SW480 (cell line): ENCODE data around the gene VIL1.

Experiments used
- DNase-seq: peaks from one replicate; pipeline ENCODE4 v3.0.0-alpha.2; 2016; ENCODE audit warnings: low spot score

VIL1 gene

DNA sequence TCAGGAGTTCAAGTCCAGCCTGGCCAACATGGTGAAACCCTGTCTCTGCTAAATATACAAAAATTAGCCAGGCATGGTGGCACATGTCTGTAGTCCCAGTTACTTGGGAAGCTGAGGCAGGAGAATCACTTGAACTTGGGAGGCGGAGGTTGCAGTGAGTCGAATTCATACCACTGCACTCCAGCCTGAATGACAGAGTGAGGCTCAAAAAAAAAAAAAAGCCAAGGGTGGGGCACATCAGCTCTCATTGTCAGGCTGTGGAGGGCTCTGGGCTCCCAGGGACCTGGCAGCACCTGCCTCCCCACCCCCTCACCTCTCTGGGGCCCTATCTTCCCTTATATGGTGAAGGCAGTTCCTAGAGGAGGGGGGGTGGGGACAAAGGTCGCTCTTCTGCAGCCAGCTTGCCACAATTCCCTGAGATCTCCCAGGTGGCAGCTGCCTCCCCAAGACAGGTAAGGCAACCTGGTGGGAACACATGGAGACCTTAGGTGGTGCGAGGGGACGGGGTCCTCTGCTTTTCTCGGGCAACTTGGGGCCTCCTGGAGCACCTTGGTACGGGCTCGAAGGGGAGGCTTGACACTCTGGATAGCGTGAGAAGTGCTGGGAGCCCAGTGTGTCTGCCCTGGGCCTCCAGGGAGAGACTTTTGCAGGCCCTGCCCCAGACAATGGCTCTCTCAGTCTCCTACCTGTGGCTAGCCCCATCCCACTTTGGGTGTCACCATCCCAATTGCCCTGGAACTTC is at the start of gene VIL1:
VIL1 (plus strand) TSS at position 407 of the 742 bp plus-strand sequence. CDS start 4,656 bp downstream, outside the sequence.
- DNase-seq: peak; percentile 93

DNA sequence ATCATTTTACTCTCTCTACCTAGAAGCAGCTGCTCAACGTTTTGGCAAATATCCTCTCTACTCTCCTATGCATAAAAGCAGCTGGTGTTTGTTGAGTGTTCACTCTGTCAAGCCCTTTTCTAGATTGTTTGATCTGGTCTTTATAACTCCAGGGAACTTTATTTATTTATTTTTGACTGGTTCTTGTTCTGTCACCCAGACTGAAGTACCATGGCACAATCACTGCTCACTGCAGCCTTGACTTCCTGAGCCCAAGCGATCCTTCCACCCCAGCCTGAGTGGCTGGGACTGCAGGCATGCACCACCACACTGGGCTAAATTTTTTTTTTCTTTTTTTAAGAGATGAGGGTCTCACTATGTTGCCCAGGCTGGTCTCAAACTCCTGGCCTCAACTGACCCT is 49.6 kb upstream of the VIL1 start:
- DNase-seq: no peak

DNA sequence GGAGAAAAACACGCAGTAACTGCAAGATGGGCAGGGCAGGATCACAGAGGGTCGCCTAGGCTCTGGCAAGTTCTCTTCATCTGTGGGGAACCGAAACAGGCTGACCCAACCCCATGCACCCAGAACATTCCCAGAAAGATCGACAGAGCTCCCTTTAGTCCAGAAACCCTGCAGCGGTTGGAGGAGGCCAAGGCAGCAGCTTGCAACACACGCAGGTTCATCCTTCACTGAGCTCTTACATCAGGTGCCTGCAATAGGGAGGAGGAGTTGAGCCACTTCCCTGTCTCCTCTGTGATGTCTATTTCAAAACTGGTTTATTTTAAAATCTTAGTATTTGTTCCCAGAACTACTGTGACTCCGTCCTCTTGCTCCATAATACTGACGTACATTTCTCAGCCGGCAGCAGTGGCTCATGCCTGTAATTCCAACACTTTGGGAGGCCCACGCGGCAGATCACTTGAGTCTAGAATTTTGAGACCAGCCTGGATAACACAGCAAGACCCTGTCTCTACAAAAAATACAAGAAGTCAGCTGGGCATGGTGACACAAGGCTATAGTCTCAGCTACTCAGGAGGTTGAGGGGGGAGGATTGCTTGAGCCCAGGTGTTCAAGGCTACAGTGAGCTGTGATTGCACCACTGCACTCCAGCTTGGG is 48.4 kb upstream of the VIL1 start:
- DNase-seq: no peak

DNA sequence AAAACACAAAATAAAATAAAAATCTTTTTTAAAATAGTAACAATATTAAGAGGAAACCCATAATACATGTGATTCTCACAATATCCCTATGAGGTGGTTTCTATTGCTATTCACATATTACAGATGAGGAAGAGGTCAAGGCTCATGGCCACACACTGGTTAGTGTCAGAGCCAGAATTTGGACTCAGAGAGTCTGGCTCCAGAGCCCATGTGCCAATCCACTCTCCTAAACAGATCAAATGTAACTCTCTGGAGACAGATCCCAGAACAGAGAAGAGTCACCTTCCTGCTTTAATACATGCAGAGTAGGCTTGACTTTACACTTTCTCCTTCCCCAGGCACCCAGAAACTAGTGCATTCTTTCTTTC is 47.0 kb upstream of the VIL1 start:
- no peak for DNase-seq

DNA sequence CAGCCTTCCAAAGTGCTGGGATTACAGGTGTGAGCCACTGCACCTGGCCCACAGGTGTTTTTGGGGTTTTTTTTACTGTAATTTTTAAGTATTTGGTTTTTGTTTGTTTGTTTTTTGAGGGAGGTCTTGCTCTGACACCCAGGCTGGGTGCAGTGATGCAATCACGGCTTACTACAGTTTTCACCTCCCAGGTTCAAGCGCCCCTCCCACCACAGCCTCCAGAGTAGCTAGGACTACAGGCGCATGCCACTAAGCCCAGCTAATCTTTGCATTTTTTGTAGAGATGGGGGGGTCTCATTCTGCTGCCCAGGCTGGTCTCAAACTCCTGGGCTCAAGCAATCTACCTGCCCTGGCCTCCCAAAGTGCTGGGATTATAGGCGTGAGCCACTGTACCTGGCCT is 44.1 kb upstream of the VIL1 start:
- no peak for DNase-seq

DNA sequence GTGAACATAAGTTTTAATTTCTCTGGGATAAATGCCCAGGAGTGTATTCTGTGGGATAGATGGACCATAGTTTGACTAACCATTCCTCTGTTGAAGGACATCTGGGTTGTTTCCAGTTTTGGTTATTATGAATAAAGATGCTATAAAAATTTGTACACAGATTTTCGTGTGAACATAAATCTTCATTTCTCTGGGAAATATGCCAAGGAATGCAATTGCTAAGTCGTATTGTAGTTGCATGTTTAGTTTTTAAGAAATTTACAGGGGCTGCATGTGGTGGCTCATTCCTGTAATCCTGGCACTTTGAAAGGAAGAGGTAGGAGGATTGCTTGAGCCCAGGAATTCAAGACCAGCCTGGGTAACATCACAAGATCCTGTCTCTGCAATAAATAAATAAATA is 43.7 kb upstream of the VIL1 start:
- no peak for DNase-seq

DNA sequence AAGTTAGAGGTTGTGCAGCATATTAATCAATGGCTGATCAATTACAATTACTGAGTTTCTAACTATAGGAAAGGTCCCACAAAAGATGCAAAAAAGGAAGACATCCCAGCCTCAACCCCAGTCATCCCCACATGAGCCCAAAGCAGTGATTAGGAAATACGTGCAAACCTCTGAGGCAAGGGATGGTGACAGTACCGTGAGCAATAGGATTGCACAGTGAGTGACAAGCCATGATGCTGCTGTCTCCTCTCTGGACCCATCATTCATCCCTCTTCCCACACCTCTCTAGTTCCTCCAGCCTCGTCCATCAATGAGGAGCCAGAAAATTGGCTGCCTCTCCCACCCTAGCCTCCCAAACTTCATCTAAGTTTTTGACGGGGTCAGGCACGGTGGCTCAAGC is 40.9 kb upstream of the VIL1 start:
- no peak for DNase-seq

DNA sequence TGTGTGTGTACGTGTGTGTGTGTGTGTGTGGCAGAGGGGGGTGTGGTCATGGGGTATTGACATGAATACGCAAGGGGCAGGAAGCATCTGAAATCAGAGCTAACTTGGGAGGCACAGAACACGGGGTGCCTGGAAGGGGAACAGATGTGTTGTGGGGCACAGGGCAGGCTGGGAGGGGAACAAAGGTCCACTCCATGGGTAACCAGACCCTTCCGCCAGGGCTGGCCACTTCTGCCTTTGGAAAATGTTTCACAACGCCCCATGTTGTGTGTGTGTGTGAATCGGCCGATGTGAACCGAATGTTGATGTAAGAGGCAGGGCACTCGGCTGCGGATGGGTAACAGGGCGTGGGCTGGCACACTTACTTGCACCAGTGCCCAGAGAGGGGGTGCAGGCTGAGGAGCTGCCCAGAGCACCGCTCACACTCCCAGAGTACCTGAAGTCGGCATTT is 37.0 kb upstream of the VIL1 start, which contains the start of gene SLC11A1:
SLC11A1 (plus strand) TSS at position 358 of the 451 bp plus-strand sequence. CDS start 96 bp downstream, outside the sequence.
- no peak for DNase-seq

DNA sequence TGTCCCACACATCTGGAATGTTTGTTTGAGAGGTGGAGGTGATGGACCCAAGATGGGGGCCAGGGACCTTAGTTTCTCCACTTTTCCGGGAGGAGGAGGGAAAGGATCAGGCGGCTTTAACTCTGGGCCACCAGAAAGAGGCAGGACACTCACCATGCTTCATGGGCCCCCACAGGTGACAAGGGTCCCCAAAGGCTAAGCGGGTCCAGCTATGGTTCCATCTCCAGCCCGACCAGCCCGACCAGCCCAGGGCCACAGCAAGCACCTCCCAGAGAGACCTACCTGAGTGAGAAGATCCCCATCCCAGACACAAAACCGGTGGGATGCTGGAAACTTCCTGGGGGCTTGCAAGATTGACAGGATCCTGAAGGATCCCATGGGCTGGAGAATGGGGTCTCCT is 36.1 kb upstream of the VIL1 start:
- no peak for DNase-seq

DNA sequence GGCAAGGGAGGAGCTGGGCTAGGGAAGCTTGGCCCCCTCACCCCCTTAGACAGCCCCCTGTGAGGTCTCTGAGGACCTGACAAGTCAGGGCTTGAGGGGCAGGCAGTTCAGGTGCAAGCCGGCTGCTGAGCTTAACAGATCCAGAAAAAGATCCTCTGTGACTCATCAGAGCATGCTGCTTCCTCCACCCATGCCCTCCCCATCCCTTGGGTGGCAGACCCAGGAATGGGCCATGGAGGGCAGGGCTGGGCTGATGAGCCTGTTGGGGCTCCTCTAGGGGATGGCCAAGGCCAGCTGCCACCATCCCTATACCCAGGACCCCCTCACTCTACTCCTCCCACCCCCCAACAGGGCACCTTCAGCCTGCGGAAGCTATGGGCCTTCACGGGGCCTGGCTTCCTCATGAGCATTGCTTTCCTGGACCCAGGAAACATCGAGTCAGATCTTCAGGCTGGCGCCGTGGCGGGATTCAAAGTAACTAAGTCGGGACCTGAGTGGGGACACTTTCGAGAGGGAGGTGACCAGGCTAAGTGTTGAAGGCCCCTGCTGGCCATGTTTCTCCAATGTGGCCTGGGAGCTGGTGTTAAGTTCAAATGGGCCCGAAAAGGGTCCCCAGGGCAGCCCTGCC is 34.9 kb upstream of the VIL1 start:
- DNase-seq: no peak

DNA sequence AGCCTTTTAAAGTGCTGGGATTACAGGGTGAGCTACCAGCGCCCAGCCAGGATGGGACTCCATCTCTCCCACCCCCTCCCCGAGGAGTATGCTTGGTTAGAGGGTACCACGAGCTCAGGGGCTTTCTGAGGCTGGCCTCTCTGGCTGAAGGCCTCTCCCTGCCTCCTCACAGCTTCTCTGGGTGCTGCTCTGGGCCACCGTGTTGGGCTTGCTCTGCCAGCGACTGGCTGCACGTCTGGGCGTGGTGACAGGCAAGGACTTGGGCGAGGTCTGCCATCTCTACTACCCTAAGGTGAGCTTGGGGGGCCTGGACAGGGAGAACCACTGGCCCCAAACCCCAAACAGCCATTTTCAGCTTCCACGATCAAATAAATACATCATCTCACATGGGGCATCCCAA is 33.9 kb upstream of the VIL1 start:
- DNase-seq: no peak

DNA sequence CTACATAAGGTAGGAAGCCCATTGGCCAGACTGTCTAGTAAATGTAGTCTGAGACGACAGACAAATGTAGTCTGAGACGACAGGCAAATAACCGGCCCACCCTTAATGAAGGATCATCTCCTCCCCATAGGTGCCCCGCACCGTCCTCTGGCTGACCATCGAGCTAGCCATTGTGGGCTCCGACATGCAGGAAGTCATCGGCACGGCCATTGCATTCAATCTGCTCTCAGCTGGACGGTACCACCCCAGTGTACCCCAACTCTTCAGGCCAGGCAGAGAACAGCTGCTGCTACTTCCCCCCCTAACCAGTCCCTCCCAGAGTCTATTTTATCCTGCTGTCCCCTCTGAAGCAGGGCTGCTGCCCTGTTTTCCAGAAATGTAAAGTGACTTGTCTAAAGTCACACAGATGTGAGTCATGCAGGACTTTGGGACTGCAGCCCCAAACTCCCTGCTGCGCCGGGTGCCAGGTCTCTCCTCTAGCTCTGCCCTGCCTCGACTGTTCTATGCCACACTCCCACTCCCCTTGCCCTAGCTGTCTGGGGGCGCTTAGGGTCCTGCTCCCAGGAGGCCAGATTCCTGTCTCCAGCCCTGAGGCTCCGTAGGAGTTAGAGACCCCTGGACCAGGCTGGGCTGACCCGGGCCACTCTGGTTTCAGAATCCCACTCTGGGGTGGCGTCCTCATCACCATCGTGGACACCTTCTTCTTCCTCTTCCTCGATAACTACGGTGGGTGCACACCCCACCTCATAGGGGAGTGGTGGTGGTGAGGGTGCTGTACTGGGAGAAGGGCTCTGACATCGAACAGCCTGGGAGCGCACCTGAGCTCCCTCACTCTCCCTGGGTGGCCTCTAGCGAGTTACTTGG is 32.2 kb upstream of the VIL1 start:
- no peak for DNase-seq

DNA sequence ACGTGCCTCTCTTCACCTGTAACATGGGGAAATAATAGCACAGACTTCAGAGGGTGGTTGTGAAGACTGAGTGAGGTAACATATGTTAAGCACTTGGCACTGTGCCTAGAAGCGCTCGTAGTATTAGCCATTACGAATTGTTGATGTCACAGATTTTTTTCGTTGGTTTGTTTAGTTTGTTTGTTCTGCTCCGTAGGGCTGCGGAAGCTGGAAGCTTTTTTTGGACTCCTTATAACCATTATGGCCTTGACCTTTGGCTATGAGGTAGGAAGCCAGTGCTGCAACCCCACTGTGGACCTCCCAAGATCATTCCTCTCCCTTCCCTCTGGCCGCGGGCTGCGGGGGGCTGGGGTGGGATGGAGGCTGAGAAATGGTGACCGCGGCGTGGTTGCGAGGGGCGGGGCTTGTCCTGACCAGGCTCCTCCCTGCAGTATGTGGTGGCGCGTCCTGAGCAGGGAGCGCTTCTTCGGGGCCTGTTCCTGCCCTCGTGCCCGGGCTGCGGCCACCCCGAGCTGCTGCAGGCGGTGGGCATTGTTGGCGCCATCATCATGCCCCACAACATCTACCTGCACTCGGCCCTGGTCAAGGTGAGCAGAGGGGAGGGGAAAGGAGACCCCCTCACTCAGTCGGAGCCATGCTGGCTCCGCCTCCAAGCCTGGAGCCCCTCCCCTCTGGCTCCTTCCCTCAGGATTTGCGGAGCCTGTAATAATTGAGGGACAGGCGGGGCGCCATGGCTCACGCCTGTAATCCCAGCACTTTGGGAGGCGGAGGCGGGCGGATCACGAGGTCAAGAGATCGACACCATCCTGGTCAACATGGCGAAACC is 31.3 kb upstream of the VIL1 start:
- peak; percentile 62 for DNase-seq

DNA sequence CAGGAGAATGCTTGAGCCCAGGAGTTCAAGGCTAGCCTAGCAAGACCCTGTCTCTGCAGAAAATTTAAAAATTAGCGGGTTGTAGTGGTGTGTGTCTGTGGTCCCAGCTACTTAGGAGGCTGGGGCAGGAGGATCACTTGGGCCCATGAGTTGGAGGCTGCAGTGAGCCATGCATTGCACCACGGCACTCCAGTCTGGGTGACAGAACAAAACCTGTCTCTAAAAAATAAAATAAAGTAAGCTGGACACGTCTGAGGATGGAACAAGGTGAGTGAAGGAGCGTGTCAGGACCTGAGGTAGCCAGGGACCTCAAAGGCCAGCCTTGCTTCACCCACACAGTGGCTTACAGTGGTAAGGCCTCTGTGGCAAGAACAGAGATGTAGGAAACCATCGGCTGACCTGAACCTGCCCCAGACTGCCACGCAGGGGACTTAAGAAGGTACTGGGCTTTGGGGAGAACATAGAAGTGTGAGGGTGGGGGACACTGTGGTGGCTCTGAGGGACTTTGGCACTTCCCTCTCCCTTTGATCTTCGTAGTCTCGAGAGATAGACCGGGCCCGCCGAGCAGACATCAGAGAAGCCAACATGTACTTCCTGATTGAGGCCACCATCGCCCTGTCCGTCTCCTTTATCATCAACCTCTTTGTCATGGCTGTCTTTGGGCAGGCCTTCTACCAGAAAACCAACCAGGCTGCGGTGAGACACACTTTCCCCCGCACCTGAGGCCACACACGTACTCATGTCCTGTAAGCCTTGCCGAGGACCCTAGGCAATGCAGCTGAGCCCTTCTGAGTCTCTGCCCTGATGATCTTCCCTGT is 29.4 kb upstream of the VIL1 start:
- DNase-seq: no peak

DNA sequence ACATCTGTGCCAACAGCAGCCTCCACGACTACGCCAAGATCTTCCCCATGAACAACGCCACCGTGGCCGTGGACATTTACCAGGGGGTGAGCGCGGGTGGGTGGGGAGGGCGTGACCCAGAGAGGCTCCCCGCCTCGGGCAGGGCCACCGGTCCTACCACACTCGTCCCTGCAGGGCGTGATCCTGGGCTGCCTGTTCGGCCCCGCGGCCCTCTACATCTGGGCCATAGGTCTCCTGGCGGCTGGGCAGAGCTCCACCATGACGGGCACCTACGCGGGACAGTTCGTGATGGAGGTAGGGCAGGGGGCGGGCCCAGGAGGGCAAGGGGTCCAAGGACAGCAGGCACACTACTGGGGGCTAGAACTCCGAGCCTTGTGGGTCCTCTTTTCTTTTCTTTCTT is 27.7 kb upstream of the VIL1 start:
- DNase-seq: no peak

DNA sequence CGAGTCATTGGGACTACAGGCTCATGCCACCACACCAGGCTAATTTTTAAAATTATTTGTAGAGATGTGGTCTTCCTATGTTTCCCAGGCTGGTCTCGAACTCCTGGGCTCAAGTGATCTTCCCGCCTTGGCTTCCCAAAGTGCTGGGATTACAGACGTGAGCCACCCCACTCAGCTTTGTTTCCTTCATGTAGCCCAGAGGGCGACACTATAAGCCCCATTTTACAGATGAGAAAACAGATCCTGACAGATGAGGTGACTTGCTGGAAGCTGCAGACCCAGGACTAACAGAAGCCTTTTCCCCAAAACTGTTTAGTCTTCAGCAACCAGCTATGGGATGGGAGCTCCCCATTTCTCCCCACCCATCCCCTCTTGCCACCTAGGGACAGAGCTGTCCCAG is 26.5 kb upstream of the VIL1 start:
- DNase-seq: no peak

DNA sequence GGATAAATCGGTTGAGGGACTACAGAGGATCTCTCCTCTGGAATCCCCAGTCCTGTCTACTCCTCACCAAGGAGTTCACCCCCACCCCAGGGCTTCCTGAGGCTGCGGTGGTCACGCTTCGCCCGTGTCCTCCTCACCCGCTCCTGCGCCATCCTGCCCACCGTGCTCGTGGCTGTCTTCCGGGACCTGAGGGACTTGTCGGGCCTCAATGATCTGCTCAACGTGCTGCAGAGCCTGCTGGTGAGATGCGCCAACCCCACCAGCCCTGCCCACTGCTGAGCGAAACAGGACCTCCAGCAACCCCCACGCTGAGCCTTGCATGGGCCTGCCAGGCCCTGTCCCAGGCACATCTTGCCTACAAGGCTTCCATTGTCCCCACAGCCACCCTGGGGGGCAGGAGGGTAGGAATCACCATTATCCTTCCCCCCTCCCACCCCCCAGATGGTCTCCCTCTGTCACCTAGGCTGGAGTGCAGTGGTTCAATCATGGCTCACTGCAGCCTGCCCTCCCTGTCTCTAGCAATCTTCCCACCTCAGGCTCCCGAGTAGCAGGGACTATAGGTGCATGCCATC is 25.9 kb upstream of the VIL1 start:
- no peak for DNase-seq

DNA sequence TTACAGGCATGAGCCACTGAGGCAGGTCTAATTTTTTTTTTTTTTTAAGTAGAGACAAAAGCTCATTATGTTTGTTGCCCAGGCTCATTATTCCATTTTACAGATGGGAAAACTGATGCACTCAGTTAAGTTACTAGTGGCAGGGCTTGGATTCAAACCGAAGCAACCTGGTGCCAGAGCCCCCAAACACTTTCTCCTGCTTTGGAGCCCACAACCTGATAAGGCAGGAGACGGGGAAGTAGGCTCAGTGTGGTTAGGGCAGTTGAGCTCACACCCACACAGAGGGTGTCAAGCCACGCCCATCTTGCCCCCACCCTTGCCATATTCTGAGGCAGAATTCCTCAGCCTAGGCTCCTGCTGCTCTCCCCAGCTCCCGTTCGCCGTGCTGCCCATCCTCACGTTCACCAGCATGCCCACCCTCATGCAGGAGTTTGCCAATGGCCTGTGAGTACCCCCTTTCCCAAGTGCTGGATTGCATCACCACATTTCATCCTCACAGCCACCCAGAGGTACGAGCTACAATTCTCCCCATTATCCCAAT is 25.1 kb upstream of the VIL1 start:
- no peak for DNase-seq

DNA sequence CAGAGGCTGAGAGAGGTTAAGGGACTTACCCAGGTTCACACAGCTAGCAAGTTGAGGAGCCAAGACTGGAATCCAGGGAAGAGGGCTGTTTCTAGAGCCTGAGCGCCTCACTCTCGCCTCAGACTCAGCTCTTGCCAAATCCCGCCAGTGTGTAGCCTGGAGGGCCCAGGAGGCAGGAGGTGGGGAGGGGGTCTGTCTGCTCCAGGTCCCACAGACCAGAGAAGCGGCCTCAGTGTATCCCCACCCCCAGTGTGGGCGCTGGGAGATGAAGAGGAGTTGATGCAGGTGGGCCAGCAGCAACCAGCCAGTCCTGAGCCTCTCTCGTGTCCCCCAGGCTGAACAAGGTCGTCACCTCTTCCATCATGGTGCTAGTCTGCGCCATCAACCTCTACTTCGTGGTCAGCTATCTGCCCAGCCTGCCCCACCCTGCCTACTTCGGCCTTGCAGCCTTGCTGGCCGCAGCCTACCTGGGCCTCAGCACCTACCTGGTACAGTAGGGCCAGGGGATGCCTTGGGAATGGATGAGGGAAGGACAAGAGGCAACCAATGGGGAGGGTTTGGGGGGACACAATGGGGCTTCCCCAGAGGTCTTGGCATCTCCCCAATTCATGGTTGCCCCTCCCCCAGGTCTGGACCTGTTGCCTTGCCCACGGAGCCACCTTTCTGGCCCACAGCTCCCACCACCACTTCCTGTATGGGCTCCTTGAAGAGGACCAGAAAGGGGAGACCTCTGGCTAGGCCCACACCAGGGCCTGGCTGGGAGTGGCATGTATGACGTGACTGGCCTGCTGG is 24.4 kb upstream of the VIL1 start:
- DNase-seq: no peak
